K562 treated with DMSO at 1 percent for 4 hours (cell line): ENCODE data around the gene CDRT15. TPM values are rescaled to one million over a fixed set of nuclear protein-coding genes. Genes with fewer than 3 reads are reported as not detected.

Experiments
- total RNA-seq: library from RNA; unstranded; fragments of 300-600 nt; gene quantifications from 2 replicates; pipeline ENCODE4 v1.2.3, GENCODE V29; 2022; ENCODE audit not compliant: insufficient read depth

CDRT15 gene
- total RNA-seq, result not detected in 2 replicates

DNA sequence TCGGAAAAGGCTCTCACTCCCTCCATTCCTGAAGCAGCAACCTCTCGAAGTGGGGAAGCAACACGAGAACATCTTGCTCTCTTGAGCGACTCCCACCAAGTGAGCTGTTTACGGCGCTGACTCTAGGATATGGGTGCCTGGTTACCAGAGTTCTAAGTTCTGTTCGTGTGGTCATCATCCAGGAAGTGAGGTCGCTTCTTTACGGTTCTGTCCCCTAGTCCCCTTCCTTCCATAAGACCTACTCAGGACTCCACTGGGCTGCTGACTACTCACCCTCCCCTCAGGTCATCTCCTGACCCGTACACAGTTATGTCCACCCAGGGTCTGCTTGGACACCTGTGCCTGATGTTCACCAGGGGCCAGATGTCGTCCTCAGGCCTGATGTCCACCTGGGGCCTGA, at the start of gene CDRT15:
Gene CDRT15 (minus strand): TSS at position 101 of the 400 bp plus-strand sequence. CDS start 29 bp downstream, at position 72.

Other genes starting within 250 kb of the CDRT15 start
- gene COX10, start 167.4 kb downstream of the CDRT15 start, total RNA-seq, result 4.7 and 9.1 TPM in 2 replicates
- gene HS3ST3B1, start 64.2 kb upstream of the CDRT15 start, total RNA-seq, result 6.6 and 7.9 TPM in 2 replicates